DOHH2 (cell line): Measurements from ENCODE around the gene CRHR1.

Source experiments
- EZH2phosphoT487 ChIP-seq: fragments of 200-600 bp; sonication (generic); IDR thresholded peaks from 2 replicates; pipeline ENCODE4 v1.6.1; 2017; ENCODE audit warnings: borderline replicate concordance, mild to moderate bottlenecking, antibody characterized with exemption, low read length, moderate library complexity, mixed read lengths
- TF ChIP-seq, protein P1 (sequence below): fragments of 200-600 bp; sonication (generic); IDR thresholded peaks from one replicate; pipeline ENCODE4 v1.5.1; 2014; ENCODE audit warnings: antibody characterized with exemption, mild to moderate bottlenecking, low read depth, low read length; ENCODE audit not compliant: poor library complexity, severe bottlenecking

DNA sequence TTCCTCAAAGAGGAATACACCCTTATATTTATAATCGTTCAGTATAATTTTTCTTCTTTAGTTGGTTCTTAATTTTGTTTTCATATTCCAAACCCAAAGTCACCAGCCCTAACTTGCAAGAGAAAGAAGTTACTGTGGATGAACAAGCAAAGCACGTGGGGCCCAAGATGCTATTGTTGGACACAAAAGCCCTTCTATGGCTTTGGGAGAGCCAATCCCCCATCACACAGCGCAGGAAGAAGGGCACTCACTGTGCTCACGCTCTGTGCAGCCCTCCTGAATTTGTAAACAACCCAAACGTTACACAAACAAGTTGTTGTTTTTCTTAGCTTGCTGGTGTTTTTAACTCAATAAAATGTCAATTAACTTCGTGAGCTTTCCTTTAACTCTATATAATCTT is 83.1 kb downstream of the CRHR1 start:
- TF ChIP-seq, protein P1, sequence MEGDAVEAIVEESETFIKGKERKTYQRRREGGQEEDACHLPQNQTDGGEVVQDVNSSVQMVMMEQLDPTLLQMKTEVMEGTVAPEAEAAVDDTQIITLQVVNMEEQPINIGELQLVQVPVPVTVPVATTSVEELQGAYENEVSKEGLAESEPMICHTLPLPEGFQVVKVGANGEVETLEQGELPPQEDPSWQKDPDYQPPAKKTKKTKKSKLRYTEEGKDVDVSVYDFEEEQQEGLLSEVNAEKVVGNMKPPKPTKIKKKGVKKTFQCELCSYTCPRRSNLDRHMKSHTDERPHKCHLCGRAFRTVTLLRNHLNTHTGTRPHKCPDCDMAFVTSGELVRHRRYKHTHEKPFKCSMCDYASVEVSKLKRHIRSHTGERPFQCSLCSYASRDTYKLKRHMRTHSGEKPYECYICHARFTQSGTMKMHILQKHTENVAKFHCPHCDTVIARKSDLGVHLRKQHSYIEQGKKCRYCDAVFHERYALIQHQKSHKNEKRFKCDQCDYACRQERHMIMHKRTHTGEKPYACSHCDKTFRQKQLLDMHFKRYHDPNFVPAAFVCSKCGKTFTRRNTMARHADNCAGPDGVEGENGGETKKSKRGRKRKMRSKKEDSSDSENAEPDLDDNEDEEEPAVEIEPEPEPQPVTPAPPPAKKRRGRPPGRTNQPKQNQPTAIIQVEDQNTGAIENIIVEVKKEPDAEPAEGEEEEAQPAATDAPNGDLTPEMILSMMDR: no peak
- TF ChIP-seq EZH2phosphoT487: no peak
